DOHH2 (cell line): ENCODE measurements around the gene TUT4.

Experiments used
- H3F3A ChIP-seq: fragments of 200-600 bp; sonication (generic), shearing (Covaris generic); 2 replicates; pipeline ENCODE4 v1.6.0; 2016; ENCODE audit warnings: antibody characterized with exemption, mild to moderate bottlenecking; ENCODE audit not compliant: control insufficient read depth, insufficient read depth
- H3K27ac ChIP-seq: fragments of 200-600 bp; sonication (generic); 2 replicates; pipeline ENCODE4 v1.5.1; 2014; ENCODE audit warnings: low read depth, mild to moderate bottlenecking, low read length, moderate library complexity
- H3K27me3 ChIP-seq: fragments of 200-600 bp; sonication (generic); 2 replicates; pipeline ENCODE4 v1.6.1; 2014; ENCODE audit warnings: mild to moderate bottlenecking, low read length, mixed read lengths; ENCODE audit not compliant: control insufficient read depth
- H3K36me3 ChIP-seq: fragments of 200-600 bp; sonication (generic); 2 replicates; pipeline ENCODE4 v1.6.1; 2014; ENCODE audit warnings: mild to moderate bottlenecking, low read length, moderate library complexity, mixed read lengths; ENCODE audit not compliant: control insufficient read depth
- H3K4me1 ChIP-seq: fragments of 200-600 bp; sonication (generic); 2 replicates; pipeline ENCODE4 v1.6.1; 2014; ENCODE audit warnings: mild to moderate bottlenecking, low read length, mixed read lengths; ENCODE audit not compliant: control insufficient read depth
- H3K4me2 ChIP-seq: fragments of 200-600 bp; sonication (generic); 2 replicates; pipeline ENCODE4 v1.6.0; 2014; ENCODE audit warnings: mild to moderate bottlenecking, low read length, moderate library complexity
- H3K4me3 ChIP-seq: fragments of 200-600 bp; sonication (generic); 2 replicates; pipeline ENCODE4 v1.5.1; 2014; ENCODE audit warnings: mild to moderate bottlenecking, low read length, mixed read lengths
- H3K79me2 ChIP-seq: fragments of 200-600 bp; sonication (generic); 2 replicates; pipeline ENCODE4 v1.6.1; 2014; ENCODE audit warnings: mild to moderate bottlenecking, low read length, mixed read lengths; ENCODE audit not compliant: control insufficient read depth
- H3K9me2 ChIP-seq: fragments of 200-600 bp; sonication (generic); replicated peaks from 2 replicates; pipeline ENCODE4 v1.6.1; 2014; ENCODE audit warnings: mild to moderate bottlenecking, low read length, mixed read lengths; ENCODE audit not compliant: control insufficient read depth
- H3K9me3 ChIP-seq: fragments of 200-600 bp; sonication (generic); 2 replicates; pipeline ENCODE4 v1.6.1; 2014; ENCODE audit warnings: antibody characterized with exemption, low read length, mixed read lengths; ENCODE audit not compliant: control insufficient read depth, insufficient read depth
- H4K20me1 ChIP-seq: fragments of 200-600 bp; sonication (generic); 2 replicates; pipeline ENCODE4 v1.6.0; 2014; ENCODE audit warnings: low read depth, mild to moderate bottlenecking, antibody characterized with exemption, low read length, moderate library complexity; ENCODE audit not compliant: control insufficient read depth, insufficient read depth
- CTCF ChIP-seq: fragments of 200-600 bp; sonication (generic); IDR thresholded peaks from one replicate; pipeline ENCODE4 v1.5.1; 2014; ENCODE audit warnings: antibody characterized with exemption, mild to moderate bottlenecking, low read depth, low read length; ENCODE audit not compliant: poor library complexity, severe bottlenecking
- EZH2phosphoT487 ChIP-seq: fragments of 200-600 bp; sonication (generic); IDR thresholded peaks from 2 replicates; pipeline ENCODE4 v1.6.1; 2017; ENCODE audit warnings: borderline replicate concordance, mild to moderate bottlenecking, antibody characterized with exemption, low read length, moderate library complexity, mixed read lengths

The TUT4 gene

GRCh38 chr1:52400131-52400530 is 152.8 kb downstream of the TUT4 start:
- Histone ChIP-seq H3K79me2 (peaks cover 68% of the 10 kb centered on the region), H4K20me1 (peaks cover 9% of the 10 kb centered on the region; the same call in 1 of the 2 replicates), H3K27ac (no peak overlapping the region), H3K4me3 (no peak overlapping the region), H3K9me3 (no peaks in the 10 kb centered on the region), H3K36me3 (peaks cover 84% of the 10 kb centered on the region), H3F3A (no peaks in the 10 kb centered on the region), H3K4me1 (peaks cover 14% of the 10 kb centered on the region), H3K4me2 (no peak overlapping the region), H3K27me3 (no peaks in the 10 kb centered on the region), H3K9me2 (no peaks in the 10 kb centered on the region)
- no peak for TF ChIP-seq CTCF

GRCh38 chr1:52399629-52400028 is 153.3 kb downstream of the TUT4 start:
- H3K9me3 ChIP-seq = no peaks in the 10 kb centered on the region
- no peak overlapping the region for H3K4me2 ChIP-seq
- no peak overlapping the region for H3K27ac ChIP-seq
- H3F3A ChIP-seq = no peaks in the 10 kb centered on the region
- no peaks in the 10 kb centered on the region for H3K9me2 ChIP-seq
- H3K27me3 ChIP-seq = no peaks in the 10 kb centered on the region
- TF ChIP-seq EZH2phosphoT487 = no peak
- no peak for TF ChIP-seq CTCF
- H3K4me1 ChIP-seq = peaks cover 14% of the 10 kb centered on the region
- peaks cover 88% of the 10 kb centered on the region for H3K36me3 ChIP-seq
- H3K4me3 ChIP-seq = no peak overlapping the region
- H3K79me2 ChIP-seq = peaks cover 63% of the 10 kb centered on the region
- peaks cover 9% of the 10 kb centered on the region; the same call in 1 of the 2 replicates for H4K20me1 ChIP-seq

- Histone ChIP-seq H4K20me1 (no peaks in the 10 kb centered on the region), H3K27ac (no peak overlapping the region)
- TF ChIP-seq EZH2phosphoT487 (no peak), CTCF (no peak)
Observed at GRCh38 chr1:52393174-52393573, 159.7 kb downstream of the TUT4 start.

DNA sequence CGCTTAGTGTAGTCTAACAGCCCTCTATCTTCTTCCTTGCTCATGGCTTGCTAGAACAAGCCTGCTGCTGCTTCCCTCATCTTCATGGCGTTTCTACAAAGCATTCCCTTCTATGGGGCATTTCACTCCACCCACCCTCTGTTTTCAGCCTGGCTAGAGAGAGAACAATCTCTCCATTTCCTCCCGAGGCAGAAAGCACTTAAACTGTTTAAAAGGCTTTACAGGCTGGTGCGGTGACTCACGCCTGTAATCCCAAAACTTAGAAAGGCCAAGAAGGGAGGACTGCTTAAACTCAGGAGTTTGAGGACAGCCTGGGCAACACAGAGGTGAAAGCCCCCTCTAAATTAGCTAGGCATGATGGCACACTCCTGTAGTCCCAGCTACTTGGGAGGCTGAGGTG is 166.4 kb downstream of the TUT4 start:
- no peaks in the 10 kb centered on the region for H3F3A ChIP-seq
- peaks cover 95% of the 10 kb centered on the region for H3K36me3 ChIP-seq
- no peaks in the 10 kb centered on the region for H3K4me1 ChIP-seq
- H3K27ac ChIP-seq = no peak overlapping the region
- H3K79me2 ChIP-seq = peaks cover 8% of the 10 kb centered on the region
- H3K4me3 ChIP-seq = no peak overlapping the region
- H3K27me3 ChIP-seq = no peaks in the 10 kb centered on the region
- H3K9me3 ChIP-seq = no peaks in the 10 kb centered on the region
- no peaks in the 10 kb centered on the region for H3K9me2 ChIP-seq
- no peak overlapping the region for H3K4me2 ChIP-seq
- H4K20me1 ChIP-seq = no peaks in the 10 kb centered on the region
- TF ChIP-seq CTCF (no peak), EZH2phosphoT487 (no peak)

More at GRCh38 chr1:52393174-52393573, 159.7 kb downstream of the TUT4 start:
- peaks cover 36% of the 10 kb centered on the region for H3K79me2 ChIP-seq
- H3K9me2 ChIP-seq = no peaks in the 10 kb centered on the region
- no peaks in the 10 kb centered on the region for H3F3A ChIP-seq
- no peaks in the 10 kb centered on the region for H3K27me3 ChIP-seq
- H3K4me1 ChIP-seq = no peaks in the 10 kb centered on the region
- H3K36me3 ChIP-seq = peaks cover 96% of the 10 kb centered on the region
- no peak overlapping the region for H3K4me2 ChIP-seq
- H3K4me3 ChIP-seq = no peak overlapping the region
- H3K9me3 ChIP-seq = no peaks in the 10 kb centered on the region
